IMR-90 (cell line): ENCODE results near the gene RTL1. TPM values are rescaled to one million over a fixed set of nuclear protein-coding genes. Genes with fewer than 3 reads are reported as not detected.

Source experiments
- ATAC-seq: fragments of 200-7000 bp; cut with Tn5 transposase; 2 replicates; pipeline ENCODE4 v1.9.1; 2020; ENCODE audit warnings: low read depth, mild to moderate bottlenecking, moderate library complexity
- BruUV-seq: library from RNA; stranded (reverse); fragments of 400-500 nt; replicated peaks from 2 replicates; lab custom pipeline; 2021; lab: Mats Ljungman, UMichigan
- CTCF ChIA-PET: fragments of 300-600 bp; formaldehyde crosslinking; extraction: SDS; loops from one replicate; lab custom pipeline; 2021; ENCODE audit warnings: antibody characterized with exemption; lab: Yijun Ruan, JAX
- POLR2A ChIA-PET: fragments of 300-600 bp; sonication (Branson Sonifier 250); formaldehyde crosslinking; loops from one replicate; lab custom pipeline; 2022; ENCODE audit warnings: antibody characterized with exemption; ENCODE audit not compliant: unreplicated experiment; lab: Charles Lee
- DNase-seq: peaks from one replicate; pipeline ENCODE4 v3.0.0; 2013
- H2AFZ ChIP-seq: replicated peaks from 2 replicates; pipeline ENCODE3; 2013; ENCODE audit warnings: low read length, mild to moderate bottlenecking; ENCODE audit not compliant: poor library complexity
- H2AK5ac ChIP-seq: 2 replicates; pipeline ENCODE4 v1.6.1; 2013; ENCODE audit warnings: low read depth, low read length, inconsistent platforms
- H2AK9ac ChIP-seq: replicated peaks from 2 replicates; pipeline ENCODE3; 2013; ENCODE audit warnings: mild to moderate bottlenecking, low read depth, low read length, moderate library complexity; ENCODE audit not compliant: poor library complexity
- H2BK120ac ChIP-seq: 2 replicates; pipeline ENCODE4 v1.6.1; 2013; ENCODE audit warnings: low read depth, low read length, inconsistent platforms
- H2BK15ac ChIP-seq: 3 replicates; pipeline ENCODE4 v1.6.1; 2013; ENCODE audit warnings: low read depth, low read length, inconsistent platforms
- H2BK20ac ChIP-seq: 2 replicates; pipeline ENCODE4 v1.6.1; 2013; ENCODE audit warnings: low read depth, mild to moderate bottlenecking, inconsistent platforms, low read length, moderate library complexity
- H2BK5ac ChIP-seq: 2 replicates; pipeline ENCODE4 v1.6.1; 2013; ENCODE audit warnings: mild to moderate bottlenecking, low read depth, low read length, inconsistent platforms; ENCODE audit not compliant: poor library complexity, severe bottlenecking
- H3K14ac ChIP-seq: replicated peaks from 2 replicates; pipeline ENCODE4 v1.6.1; 2013; ENCODE audit warnings: low read depth, low read length, inconsistent platforms
- H3K18ac ChIP-seq: 2 replicates; pipeline ENCODE4 v1.6.1; 2013; ENCODE audit warnings: low read depth, low read length, control low read depth
- H3K23ac ChIP-seq: 2 replicates; pipeline ENCODE4 v1.6.1; 2013; ENCODE audit warnings: low read depth, low read length, inconsistent platforms
- H3K27ac ChIP-seq: 2 replicates; pipeline ENCODE4 v1.5.1; 2013; ENCODE audit warnings: mild to moderate bottlenecking, control low read depth, low read length; ENCODE audit not compliant: insufficient read depth
- H3K27me3 ChIP-seq: 2 replicates; pipeline ENCODE4 v1.6.1; 2013; ENCODE audit warnings: low read length; ENCODE audit not compliant: control insufficient read depth, insufficient read depth
- H3K36me3 ChIP-seq: 2 replicates; pipeline ENCODE4 v1.6.1; 2013; ENCODE audit warnings: low read length, mixed read lengths; ENCODE audit not compliant: control insufficient read depth, insufficient read depth
- H3K4ac ChIP-seq: 2 replicates; pipeline ENCODE4 v1.6.1; 2013; ENCODE audit warnings: low read depth, low read length, inconsistent platforms
- H3K4me1 ChIP-seq: 2 replicates; pipeline ENCODE4 v1.6.1; 2013; ENCODE audit warnings: low read length, mixed read lengths; ENCODE audit not compliant: control insufficient read depth, insufficient read depth
- H3K4me2 ChIP-seq: 2 replicates; pipeline ENCODE4 v1.6.1; 2013; ENCODE audit warnings: low read depth, mild to moderate bottlenecking, control low read depth, low read length, moderate library complexity
- H3K4me3 ChIP-seq: 2 replicates; pipeline ENCODE4 v1.5.1; 2013; ENCODE audit warnings: low read depth, mild to moderate bottlenecking, control low read depth, low read length, moderate library complexity; ENCODE audit not compliant: insufficient read depth
- H3K56ac ChIP-seq: 2 replicates; pipeline ENCODE4 v1.6.1; 2013; ENCODE audit warnings: low read length, inconsistent platforms; ENCODE audit not compliant: insufficient read depth; ENCODE audit errors: extremely low read depth
- H3K79me1 ChIP-seq, 2 experiments: 2 replicates each; pipeline ENCODE4 v1.6.1; 2013; ENCODE audit warnings: low read length in 2 of 2, inconsistent platforms in 1 of 2, low read depth in 1 of 2
- H3K9ac ChIP-seq: 2 replicates; pipeline ENCODE4 v1.6.1; 2013; ENCODE audit warnings: low read depth, low read length, control low read depth
- H3K9me1 ChIP-seq: 2 replicates; pipeline ENCODE4 v1.6.1; 2013; ENCODE audit warnings: low read length, inconsistent platforms; ENCODE audit not compliant: insufficient read depth
- H3K9me3 ChIP-seq: 2 replicates; pipeline ENCODE4 v1.6.1; 2013; ENCODE audit warnings: low read length; ENCODE audit not compliant: control insufficient read depth, insufficient read depth
- H4K20me1 ChIP-seq: 2 replicates; pipeline ENCODE4 v1.6.1; 2013; ENCODE audit warnings: low read length, inconsistent platforms; ENCODE audit not compliant: insufficient read depth
- H4K5ac ChIP-seq: 2 replicates; pipeline ENCODE4 v1.6.1; 2013; ENCODE audit warnings: mild to moderate bottlenecking, low read depth, low read length, control low read depth
- H4K8ac ChIP-seq, 2 experiments: 2 replicates each; pipeline ENCODE4 v1.6.1; 2013; ENCODE audit warnings: low read depth in 2 of 2, low read length in 2 of 2, control low read depth in 1 of 2, inconsistent platforms in 1 of 2
- H4K91ac ChIP-seq: 2 replicates; pipeline ENCODE4 v1.6.1; 2013; ENCODE audit warnings: low read depth, low read length, inconsistent platforms; ENCODE audit not compliant: insufficient read depth
- CEBPB ChIP-seq: IDR thresholded peaks from 2 replicates; pipeline ENCODE4 v1.6.1; 2012; ENCODE audit warnings: low read depth, low read length, improper control_type of control experiment
- CHD1 ChIP-seq: IDR thresholded peaks from 2 replicates; pipeline ENCODE4 v1.6.1; 2012; ENCODE audit warnings: low read depth, low read length, improper control_type of control experiment
- ELK1 ChIP-seq: fragments of 150-350 bp; IDR thresholded peaks from 2 replicates; pipeline ENCODE4 v1.6.1; 2016; ENCODE audit warnings: low read depth, mild to moderate bottlenecking, low read length, moderate library complexity, borderline replicate concordance
- FOS ChIP-seq: fragments of 150-350 bp; IDR thresholded peaks from 2 replicates; pipeline ENCODE4 v1.6.1; 2016; ENCODE audit warnings: low read depth, low read length
- MAFK ChIP-seq: IDR thresholded peaks from 2 replicates; pipeline ENCODE4 v1.6.1; 2012; ENCODE audit warnings: low read depth, low read length, improper control_type of control experiment
- MAZ ChIP-seq: IDR thresholded peaks from 2 replicates; pipeline ENCODE4 v1.6.1; 2012; ENCODE audit warnings: low read depth, mild to moderate bottlenecking, low read length, improper control_type of control experiment, moderate library complexity, borderline replicate concordance
- POLR2A ChIP-seq: IDR thresholded peaks from 2 replicates; pipeline ENCODE4 v1.6.1; 2012; ENCODE audit warnings: mild to moderate bottlenecking, low read depth, low read length
- RFX5 ChIP-seq: IDR thresholded peaks from 2 replicates; pipeline ENCODE4 v1.8.0; 2012; ENCODE audit warnings: low read depth, mild to moderate bottlenecking, low read length, moderate library complexity
- SMC3 ChIP-seq: fragments of 150-350 bp; IDR thresholded peaks from 2 replicates; pipeline ENCODE4 v1.6.1; 2016; ENCODE audit warnings: low read depth, mild to moderate bottlenecking, antibody characterized with exemption, low read length, moderate library complexity
- USF2 ChIP-seq: fragments of 150-350 bp; IDR thresholded peaks from 2 replicates; pipeline ENCODE4 v1.6.1; 2017; ENCODE audit warnings: mild to moderate bottlenecking, antibody characterized with exemption, low read length, low read depth
- WGBS, 2 experiments: methylation state at CpG; one replicate each; pipeline versions ENCODE4 v1.1.5 to v1.1.7; 2013; ENCODE audit warnings: missing lambda C conversion rate in 2 of 2; ENCODE audit not compliant: insufficient read length in 1 of 2; ENCODE audit errors: extremely low coverage in 2 of 2; 5-methylcytosine and 5-hydroxymethylcytosine counted together
- dilution Hi-C: fragments of 300-500 bp; cut with HindIII; formaldehyde crosslinking; loops from one replicate; pipeline ENCODE4 v1.14.3; 2018; ENCODE audit warnings: low sequenced_read_pairs; ENCODE audit not compliant: unreplicated experiment
- in situ Hi-C: fragments of 300-500 bp; cut with MboI; formaldehyde crosslinking; loops from 3 replicates; pipeline ENCODE4 v1.14.3; 2019; ENCODE audit warnings: low sequenced_read_pairs, inconsistent platforms, mixed read lengths
- intact Hi-C: fragments of 100-400 bp; cut with micrococcal nuclease; formaldehyde crosslinking; loops from 2 replicates; pipeline ENCODE4 v1.10.0; 2022
- polyA plus RNA-seq, 3 experiments: library from polyadenylated mRNA; depleted of rRNA; stranded (reverse); fragments of >200 nt; gene quantifications; 2 replicates each; pipeline ENCODE4 v1.2.3, GENCODE V29; 2012; ENCODE audit warnings: low replicate concordance in 1 of 3
- total RNA-seq: library from RNA; depleted of rRNA; stranded (reverse); fragments of >200 nt; gene quantifications from 2 replicates; pipeline ENCODE4 v1.2.3, GENCODE V29; 2012

The RTL1 gene
- total and polyA plus RNA-seq, 2 of the 4 experiments (the other 2 are of a cell fraction): not detected

DNA sequence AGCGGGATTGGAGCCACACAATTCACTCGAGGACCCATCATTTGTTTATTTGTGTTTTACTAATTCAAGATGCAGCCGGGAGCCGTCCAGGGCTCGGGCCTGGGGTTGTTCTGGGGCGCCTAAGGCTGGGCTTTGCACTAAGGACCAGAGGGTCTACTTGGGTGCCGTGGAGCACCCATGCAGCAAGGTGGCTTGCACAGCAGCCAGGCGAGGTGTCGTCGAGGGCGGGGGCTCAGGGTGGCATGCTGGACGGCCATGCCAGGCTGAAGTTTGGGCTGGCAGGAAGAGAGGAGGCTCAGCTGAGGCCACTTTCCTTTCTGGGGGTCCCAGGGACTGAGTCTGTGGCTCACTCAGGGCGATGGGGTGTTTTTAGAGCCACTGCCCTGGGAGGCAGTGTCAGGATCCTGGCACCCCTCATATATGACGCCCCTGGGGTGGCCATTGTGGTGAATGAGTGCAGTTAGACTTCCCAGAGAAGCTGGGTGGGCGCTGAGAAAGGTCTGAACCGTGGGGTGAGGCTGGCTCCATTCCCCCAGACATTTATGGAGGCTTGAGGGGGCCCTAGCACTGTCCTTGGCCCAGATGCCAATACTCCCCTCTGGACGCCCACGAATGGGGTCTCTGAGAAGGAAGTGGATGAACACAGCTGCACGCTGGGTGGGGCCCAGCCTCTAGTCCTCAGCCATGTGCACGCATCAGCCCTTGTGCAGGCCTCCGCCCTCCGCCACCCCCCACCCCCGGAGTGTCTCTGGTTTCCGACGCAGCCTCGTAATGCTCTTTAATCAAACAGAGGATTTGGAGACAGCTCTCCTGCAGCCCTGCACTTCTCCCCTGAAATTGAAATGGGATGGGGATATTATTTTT is 66.3 kb downstream of the RTL1 start (continued):
- TF ChIP-seq CHD1: no peak

DNA sequence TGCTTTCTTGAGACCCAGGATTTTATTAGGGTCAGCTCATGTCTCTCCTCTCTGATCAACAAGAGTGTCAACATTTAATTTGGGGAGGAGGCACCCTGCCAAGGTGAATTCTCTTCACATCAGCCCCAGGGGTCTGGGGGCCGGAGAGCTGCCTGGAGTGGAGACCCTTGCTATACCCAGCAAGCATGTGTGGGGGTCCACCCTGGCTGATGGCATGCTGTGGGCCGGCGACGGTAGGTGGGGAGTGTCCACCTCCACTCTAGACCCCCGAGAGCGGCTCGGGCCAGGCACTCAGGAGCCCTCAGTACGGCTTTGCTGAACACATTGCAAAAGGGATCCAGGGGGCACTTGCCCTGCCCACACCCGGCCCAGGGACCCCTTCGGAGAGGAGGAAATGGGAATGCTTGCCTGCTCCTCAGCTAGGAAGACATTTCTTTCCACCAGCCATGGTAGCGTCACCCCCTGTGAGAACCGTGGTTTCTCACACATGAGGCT is 67.2 kb downstream of the RTL1 start:
- H2BK20ac ChIP-seq: no peak overlapping the region
- H3K27me3 ChIP-seq: no peaks in the 10 kb centered on the region
- DNase-seq: no peak
- H3K4ac ChIP-seq: no peak overlapping the region
- peaks cover 79% of the 10 kb centered on the region for H3K36me3 ChIP-seq
- no CpG with 5 or more reads among the region's 12 CpGs for WGBS, 2 experiments
- no peak overlapping the region for H3K9ac ChIP-seq
- no peak overlapping the region for H2BK120ac ChIP-seq
- no peak overlapping the region for H2AK9ac ChIP-seq
- no peak overlapping the region for H4K8ac ChIP-seq
- dilution Hi-C loops (no loop called here), intact Hi-C loops (no loop called here), in situ Hi-C loops (loop anchor here (10.0 kb wide), 1 partner anchor 432 kb away; no protein-coding TSS in a partner anchor)
- H3K4me2 ChIP-seq: no peak overlapping the region
- no peak overlapping the region for H4K5ac ChIP-seq
- no peak overlapping the region for H2AK5ac ChIP-seq
- H2AFZ ChIP-seq: no peak overlapping the region
- TF ChIP-seq FOS (no peak), SMC3 (no peak), CEBPB (no peak), CHD1 (no peak), ELK1 (no peak), MAFK (no peak), MAZ (no peak), POLR2A (no peak; the same call in 1 of the 2 replicates), USF2 (no peak), RFX5 (no peak)
- H3K9me3 ChIP-seq: no peaks in the 10 kb centered on the region
- H3K56ac ChIP-seq: no peak overlapping the region
- no peak overlapping the region for H2BK5ac ChIP-seq
- BruUV-seq: no TSS peak
- H3K27ac ChIP-seq: no peak overlapping the region
- no peak overlapping the region for H3K18ac ChIP-seq
- H3K23ac ChIP-seq: no peak overlapping the region
- H2BK15ac ChIP-seq: no peak overlapping the region
- ATAC-seq: no peak
- no peak overlapping the region for H4K91ac ChIP-seq
- H4K20me1 ChIP-seq: peaks cover 98% of the 10 kb centered on the region
- peaks cover 7% of the 10 kb centered on the region for H3K4me1 ChIP-seq
- peaks cover 3% of the 10 kb centered on the region; the same call in 1 of the 2 replicates for H3K9me1 ChIP-seq
- peaks cover 7 to 53% of the 10 kb centered on the region in 2 experiments; a peak in 3 of 4 replicates for H3K79me1 ChIP-seq
- CTCF ChIA-PET: no interaction called here
- H3K14ac ChIP-seq: no peak overlapping the region
- no peak overlapping the region for H3K4me3 ChIP-seq
- POLR2A ChIA-PET: no interaction called here
